GM18858 (cell line): ENCODE data around the gene DCC.
A peak's percentile ranks its signal among the peaks of the same experiment; 100 is the strongest.

Experiments
- ATAC-seq: cut with Tn5 transposase; IDR thresholded peaks from one replicate; pipeline ENCODE4 v1.9.1; 2021; ENCODE audit not compliant: unreplicated experiment

The DCC gene

GRCh38 chr18:53148123-53148522, 808.1 kb downstream of the DCC start:
- ATAC-seq = no peak

GRCh38 chr18:53152476-53152875, 812.5 kb downstream of the DCC start:
- no peak for ATAC-seq

GRCh38 chr18:53153281-53153680, 813.3 kb downstream of the DCC start:
- peak; percentile 55 for ATAC-seq

- ATAC-seq = no peak
Measured at GRCh38 chr18:53153800-53154199, 813.8 kb downstream of the DCC start.

GRCh38 chr18:53165770-53166169, 825.8 kb downstream of the DCC start:
- ATAC-seq = peak; percentile 58

- no peak for ATAC-seq
Measured at GRCh38 chr18:53169346-53169745, 829.3 kb downstream of the DCC start.

GRCh38 chr18:53191634-53192033, 851.6 kb downstream of the DCC start:
- ATAC-seq = no peak

- ATAC-seq = no peak
Measured at GRCh38 chr18:53193870-53194269, 853.9 kb downstream of the DCC start.

GRCh38 chr18:53219853-53220252, 879.9 kb downstream of the DCC start:
- no peak for ATAC-seq

GRCh38 chr18:53224128-53224778, 884.3 kb downstream of the DCC start:
- ATAC-seq = no peak

- no peak for ATAC-seq
Measured at GRCh38 chr18:53225567-53226325, 885.7 kb downstream of the DCC start.

- ATAC-seq = no peak
Measured at GRCh38 chr18:53234610-53235009, 894.6 kb downstream of the DCC start.

GRCh38 chr18:53241161-53241560, 901.2 kb downstream of the DCC start:
- ATAC-seq = no peak

- ATAC-seq = no peak
Measured at GRCh38 chr18:53253789-53254188, 913.8 kb downstream of the DCC start.

GRCh38 chr18:53254265-53254664, 914.3 kb downstream of the DCC start:
- ATAC-seq = no peak

- no peak for ATAC-seq
Measured at GRCh38 chr18:53261241-53261640, 921.2 kb downstream of the DCC start.

GRCh38 chr18:53266850-53267249, 926.9 kb downstream of the DCC start:
- no peak for ATAC-seq

- no peak for ATAC-seq
Measured at GRCh38 chr18:53268455-53268854, 928.5 kb downstream of the DCC start.

- no peak for ATAC-seq
Measured at GRCh38 chr18:53281406-53281805, 941.4 kb downstream of the DCC start.

- no peak for ATAC-seq
Measured at GRCh38 chr18:53283708-53284107, 943.7 kb downstream of the DCC start.

GRCh38 chr18:53305461-53305860, 965.5 kb downstream of the DCC start:
- ATAC-seq = no peak

- ATAC-seq = no peak
Measured at GRCh38 chr18:53319628-53320027, 979.6 kb downstream of the DCC start.

- no peak for ATAC-seq
Measured at GRCh38 chr18:53322163-53322562, 982.2 kb downstream of the DCC start.
